ENCODE data around the gene ICA1.

GRCh38 chr7:8278183-8278582 is 16.2 kb upstream of the ICA1 start:
- TF ChIP-seq CTCF (conservative IDR thresholded peaks at IDR 0.05; ENCODE audit: low read depth in 2 of 2), result no peak
- no peak for TF ChIP-seq EZH2 (IDR thresholded peaks at IDR 0.05; ENCODE audit: low read depth, unreplicated experiment)
- TF ChIP-seq CREB1 (CRISPR knock-in tag; IDR thresholded peaks at IDR 0.05; ENCODE audit: low read depth), result no peak
